Uterus (tissue), 4 donors: ENCODE data around the gene DEFB110. TPM values are rescaled to one million over a fixed set of nuclear protein-coding genes. Genes with fewer than 3 reads are reported as not detected.

Experiments
- DNase-seq, 2 donors: peaks; one replicate each; pipeline ENCODE4 v3.0.0-alpha.2; 2019 to 2020
- H3K27ac ChIP-seq, 2 donors: fragments of 200-600 bp; sonication (generic); 1 replicate in 1 of 2; 2 replicates in 1 of 2; pipeline ENCODE4 v1.5.1; 2016 to 2018
- H3K27me3 ChIP-seq, 2 donors: fragments of 200-600 bp; sonication (generic); one replicate each; pipeline ENCODE4 v1.5.1; 2018 to 2019; ENCODE audit warnings: control low read depth in 1 of 2
- H3K36me3 ChIP-seq, 2 donors: fragments of 200-600 bp; sonication (generic); one replicate each; pipeline ENCODE4 v1.5.1; 2019; ENCODE audit warnings: control low read depth in 1 of 2
- H3K4me1 ChIP-seq, 2 donors: fragments of 200-600 bp; sonication (generic); one replicate each; pipeline ENCODE4 v1.5.1; 2018 to 2019; ENCODE audit warnings: control low read depth in 1 of 2
- H3K4me3 ChIP-seq, 2 donors: fragments of 200-600 bp; sonication (generic); 1 replicate in 1 of 2; 2 replicates in 1 of 2; pipeline ENCODE4 v1.5.1; 2018 to 2019; ENCODE audit warnings: mild to moderate bottlenecking in 1 of 2
- H3K9me3 ChIP-seq, 2 donors: fragments of 200-600 bp; sonication (generic); one replicate each; pipeline ENCODE4 v1.5.1; 2019; ENCODE audit warnings: control low read depth in 1 of 2
- POLR2A ChIP-seq, 2 donors: fragments of 450-650 bp; IDR thresholded peaks; one replicate each; pipeline ENCODE4 v1.6.1; 2016; ENCODE audit warnings: antibody characterized with exemption in 2 of 2, mild to moderate bottlenecking in 1 of 2, moderate library complexity in 1 of 2
- intact Hi-C: fragments of 100-400 bp; cut with DNase I; formaldehyde crosslinking; loops from one replicate; pipeline ENCODE4 v1.15.1; 2023; ENCODE audit warnings: low total_unique reads
- total RNA-seq, 4 donors: library from RNA; depleted of rRNA in 3 of 4; stranded (reverse); fragments of >200 nt in 3 of 4; gene quantifications; one replicate each; pipeline versions ENCODE4 v1.1.0 to v1.2.4, GENCODE V29; 2014 to 2023
- TF ChIP-seq, protein P1 (sequence below), 4 experiments: fragments of 200-600 bp in 2 of 4; fragments of 450-650 bp in 2 of 4; sonication (generic) in 2 of 4; IDR thresholded peaks; one replicate each; pipeline ENCODE4 v1.5.1; 2016 to 2019; ENCODE audit warnings: antibody characterized with exemption in 4 of 4, mild to moderate bottlenecking in 2 of 4, moderate library complexity in 1 of 4
- donor health status: DM: yes; HTN: yes; CAD: no.

Gene DEFB110
- total RNA-seq, 4 donors from 2014 or later: not detected

- no peak for DNase-seq
- intact Hi-C loops: no loop called here
- no peak overlapping the region for H3K27ac ChIP-seq
These were observed 18.7 kb downstream of the DEFB110 start for GRCh38 chr6:50003139-50003538.

GRCh38 chr6:49995278-49995677, 26.5 kb downstream of the DEFB110 start:
- no peaks in the 10 kb centered on the region for H3K27me3 ChIP-seq
- H3K4me3 ChIP-seq: no peak overlapping the region
- H3K36me3 ChIP-seq: no peaks in the 10 kb centered on the region
- H3K9me3 ChIP-seq: no peaks in the 10 kb centered on the region
- no peaks in the 10 kb centered on the region for H3K4me1 ChIP-seq
- intact Hi-C loops: no loop called here
- DNase-seq: no peak
- H3K27ac ChIP-seq: no peak overlapping the region
- TF ChIP-seq, protein P1, sequence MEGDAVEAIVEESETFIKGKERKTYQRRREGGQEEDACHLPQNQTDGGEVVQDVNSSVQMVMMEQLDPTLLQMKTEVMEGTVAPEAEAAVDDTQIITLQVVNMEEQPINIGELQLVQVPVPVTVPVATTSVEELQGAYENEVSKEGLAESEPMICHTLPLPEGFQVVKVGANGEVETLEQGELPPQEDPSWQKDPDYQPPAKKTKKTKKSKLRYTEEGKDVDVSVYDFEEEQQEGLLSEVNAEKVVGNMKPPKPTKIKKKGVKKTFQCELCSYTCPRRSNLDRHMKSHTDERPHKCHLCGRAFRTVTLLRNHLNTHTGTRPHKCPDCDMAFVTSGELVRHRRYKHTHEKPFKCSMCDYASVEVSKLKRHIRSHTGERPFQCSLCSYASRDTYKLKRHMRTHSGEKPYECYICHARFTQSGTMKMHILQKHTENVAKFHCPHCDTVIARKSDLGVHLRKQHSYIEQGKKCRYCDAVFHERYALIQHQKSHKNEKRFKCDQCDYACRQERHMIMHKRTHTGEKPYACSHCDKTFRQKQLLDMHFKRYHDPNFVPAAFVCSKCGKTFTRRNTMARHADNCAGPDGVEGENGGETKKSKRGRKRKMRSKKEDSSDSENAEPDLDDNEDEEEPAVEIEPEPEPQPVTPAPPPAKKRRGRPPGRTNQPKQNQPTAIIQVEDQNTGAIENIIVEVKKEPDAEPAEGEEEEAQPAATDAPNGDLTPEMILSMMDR (IDR thresholded peaks at IDR 0.05): no peak
- TF ChIP-seq POLR2A (IDR thresholded peaks at IDR 0.05): no peak

More at GRCh38 chr6:50003139-50003538, 18.7 kb downstream of the DEFB110 start:
- Histone ChIP-seq H3K36me3 (no peaks in the 10 kb centered on the region), H3K27me3 (no peaks in the 10 kb centered on the region), H3K9me3 (no peaks in the 10 kb centered on the region), H3K4me1 (no peaks in the 10 kb centered on the region), H3K4me3 (no peak overlapping the region)
- TF ChIP-seq, protein P1 (IDR thresholded peaks at IDR 0.05): no peak
- TF ChIP-seq POLR2A (IDR thresholded peaks at IDR 0.05): no peak

DNA sequence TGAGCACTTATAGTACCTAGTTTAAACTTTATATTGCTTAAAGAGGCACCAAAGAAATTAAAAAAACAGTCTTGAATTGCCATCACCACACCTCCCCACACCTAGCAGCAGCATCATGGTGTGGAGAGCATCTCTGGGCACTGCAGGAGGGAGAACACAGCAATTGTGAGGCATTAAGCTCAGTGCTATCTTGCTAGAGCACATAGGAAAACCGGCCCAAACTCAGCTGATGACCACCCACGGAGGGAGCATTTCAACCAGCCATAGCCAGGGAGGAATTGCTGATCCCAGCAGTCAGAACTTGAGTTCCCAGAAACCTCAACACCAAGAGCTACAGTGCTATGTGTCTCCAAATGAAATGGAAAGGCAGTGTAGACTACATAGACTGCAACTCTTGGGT, 32.9 kb downstream of the DEFB110 start:
- H3K36me3 ChIP-seq: no peaks in the 10 kb centered on the region
- TF ChIP-seq POLR2A (IDR thresholded peaks at IDR 0.05): no peak
- TF ChIP-seq, protein P1 (IDR thresholded peaks at IDR 0.05): no peak
- no peak for DNase-seq
- no peaks in the 10 kb centered on the region for H3K27me3 ChIP-seq
- intact Hi-C loops: no loop called here
- no peaks in the 10 kb centered on the region for H3K9me3 ChIP-seq
- H3K4me3 ChIP-seq: no peak overlapping the region
- no peaks in the 10 kb centered on the region for H3K4me1 ChIP-seq
- H3K27ac ChIP-seq: no peak overlapping the region

GRCh38 chr6:49987749-49988148, 34.0 kb downstream of the DEFB110 start:
- no peaks in the 10 kb centered on the region for H3K4me1 ChIP-seq
- TF ChIP-seq POLR2A (IDR thresholded peaks at IDR 0.05): no peak
- TF ChIP-seq, protein P1 (IDR thresholded peaks at IDR 0.05): no peak
- intact Hi-C loops: no loop called here
- H3K4me3 ChIP-seq: no peak overlapping the region
- DNase-seq: no peak
- H3K36me3 ChIP-seq: no peaks in the 10 kb centered on the region
- H3K9me3 ChIP-seq: no peaks in the 10 kb centered on the region
- H3K27me3 ChIP-seq: no peaks in the 10 kb centered on the region
- H3K27ac ChIP-seq: no peak overlapping the region

- no peak overlapping the region for H3K27ac ChIP-seq
- H3K36me3 ChIP-seq: no peaks in the 10 kb centered on the region
- no peaks in the 10 kb centered on the region for H3K9me3 ChIP-seq
- DNase-seq: no peak
- TF ChIP-seq, protein P1 (IDR thresholded peaks at IDR 0.05): no peak
- TF ChIP-seq POLR2A (IDR thresholded peaks at IDR 0.05): no peak
- no peak overlapping the region for H3K4me3 ChIP-seq
- no peaks in the 10 kb centered on the region for H3K27me3 ChIP-seq
- intact Hi-C loops: no loop called here
- H3K4me1 ChIP-seq: no peaks in the 10 kb centered on the region
These were observed 35.2 kb downstream of the DEFB110 start for GRCh38 chr6:49986551-49986950.
